IPS DF 6.9 (cell line): ENCODE measurements around the gene NAA11.

Experiments
- DNase-seq: peaks from one replicate; pipeline ENCODE4 v3.0.0-alpha.2; 2013; ENCODE audit warnings: low read depth, low spot score
- H3K27ac ChIP-seq: one replicate; pipeline ENCODE4 v1.5.1; 2013; ENCODE audit warnings: low read length, control low read depth
- H3K27me3 ChIP-seq: 2 replicates; pipeline ENCODE4 v1.6.1; 2013; ENCODE audit warnings: mild to moderate bottlenecking, low read length; ENCODE audit not compliant: control insufficient read depth, insufficient read depth
- H3K36me3 ChIP-seq: 2 replicates; pipeline ENCODE4 v1.6.1; 2013; ENCODE audit warnings: low read length; ENCODE audit not compliant: control insufficient read depth, insufficient read depth
- H3K4me1 ChIP-seq: 2 replicates; pipeline ENCODE4 v1.6.1; 2013; ENCODE audit warnings: low read length; ENCODE audit not compliant: control insufficient read depth, insufficient read depth
- H3K4me3 ChIP-seq: 2 replicates; pipeline ENCODE4 v1.5.1; 2013; ENCODE audit warnings: mild to moderate bottlenecking, low read length
- H3K9me3 ChIP-seq: 2 replicates; pipeline ENCODE4 v1.6.1; 2013; ENCODE audit warnings: low read length, inconsistent platforms; ENCODE audit not compliant: control insufficient read depth, insufficient read depth
- WGBS: extraction: QIAGEN DNeasy Blood & Tissue Kit; methylation state at CpG from one replicate; pipeline ENCODE4 v1.1.7; 2013; ENCODE audit warnings: mixed read lengths, missing lambda C conversion rate; ENCODE audit not compliant: insufficient read length, insufficient coverage; 5-methylcytosine and 5-hydroxymethylcytosine counted together

Gene NAA11

DNA sequence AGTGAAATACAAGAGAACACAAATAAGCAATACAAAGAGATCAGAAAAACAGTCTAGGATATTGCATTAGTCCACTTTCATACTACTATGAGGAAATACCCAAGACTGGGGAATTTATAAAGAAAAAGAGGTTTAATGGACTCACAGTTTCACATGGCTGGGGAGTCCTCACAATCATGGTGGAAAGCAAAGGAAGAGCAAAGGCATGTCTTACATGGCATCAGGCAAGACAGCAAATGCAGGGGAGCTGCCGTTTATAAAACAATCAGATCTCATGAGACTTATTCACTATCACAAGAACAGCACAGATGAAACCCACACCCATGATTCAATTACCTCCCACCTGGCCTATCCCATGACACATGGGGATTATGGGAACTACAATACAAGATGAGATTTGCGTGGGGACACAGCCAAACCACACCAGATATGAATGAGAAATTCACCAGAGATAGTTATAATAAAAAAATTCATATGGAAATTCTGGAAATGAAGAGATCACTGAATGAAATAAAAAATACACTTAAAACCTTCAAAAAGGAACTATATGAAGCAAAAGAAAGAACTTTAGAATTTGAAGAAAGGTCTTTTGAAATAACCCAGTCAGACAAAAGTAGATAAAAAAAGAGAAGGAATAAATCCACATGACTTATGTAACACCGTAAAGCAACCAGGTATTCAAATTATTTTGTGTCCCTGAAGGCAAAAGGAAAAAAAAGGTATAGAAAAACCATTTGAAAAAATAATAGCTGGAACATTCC lies 16.2 kb upstream of the NAA11 start:
- Histone ChIP-seq H3K4me1 (no peaks in the 10 kb centered on the region), H3K27me3 (no peaks in the 10 kb centered on the region), H3K9me3 (no peaks in the 10 kb centered on the region), H3K27ac (no peak overlapping the region), H3K36me3 (no peaks in the 10 kb centered on the region), H3K4me3 (no peak overlapping the region)
- no peak for DNase-seq
- WGBS = no CpG with 5 or more reads among the region's 3 CpGs

DNA sequence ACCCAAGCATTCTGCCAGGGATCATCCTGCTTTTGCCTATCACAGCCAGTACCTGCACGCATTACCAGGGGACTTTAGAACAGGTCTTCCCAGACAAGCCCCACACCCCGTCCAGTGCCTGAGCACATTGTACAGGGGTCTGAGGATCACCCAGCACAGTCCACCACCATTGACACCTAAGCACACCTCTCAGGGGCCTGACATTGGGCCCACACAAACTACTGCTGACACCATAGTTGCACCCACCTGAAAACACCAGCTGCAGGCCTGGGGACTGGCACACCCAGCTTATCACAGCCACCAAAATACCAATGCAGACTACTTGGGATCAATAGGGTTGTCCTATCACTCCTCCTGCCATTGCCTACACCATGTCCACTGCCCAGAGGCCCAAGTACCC lies 14.7 kb upstream of the NAA11 start:
- no peaks in the 10 kb centered on the region for H3K36me3 ChIP-seq
- no peaks in the 10 kb centered on the region for H3K27me3 ChIP-seq
- no peaks in the 10 kb centered on the region for H3K4me1 ChIP-seq
- H3K4me3 ChIP-seq = no peak overlapping the region
- no peak overlapping the region for H3K27ac ChIP-seq
- WGBS = no CpG with 5 or more reads among the region's 2 CpGs
- no peaks in the 10 kb centered on the region for H3K9me3 ChIP-seq
- DNase-seq = no peak

DNA sequence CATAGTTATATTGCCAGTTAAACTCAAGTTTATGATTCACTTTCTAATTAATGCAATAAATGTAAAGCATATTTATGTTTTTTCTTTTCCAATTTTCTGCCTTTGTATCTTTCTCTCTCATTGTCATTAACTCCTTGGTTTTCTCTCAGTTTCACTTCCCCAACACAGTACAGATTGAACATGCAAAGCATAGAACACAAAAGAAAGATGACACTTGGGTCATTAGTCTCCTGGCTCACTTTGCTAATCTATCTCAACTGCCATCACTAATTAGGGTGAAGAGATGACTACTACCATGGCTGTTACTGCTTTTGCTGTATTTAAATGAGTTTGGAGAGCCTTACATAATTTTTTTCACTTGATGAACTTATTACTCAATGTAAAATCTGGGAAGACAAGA lies 12.3 kb upstream of the NAA11 start:
- Histone ChIP-seq H3K9me3 (no peaks in the 10 kb centered on the region), H3K4me1 (no peaks in the 10 kb centered on the region), H3K36me3 (no peaks in the 10 kb centered on the region), H3K27ac (no peak overlapping the region), H3K4me3 (no peak overlapping the region), H3K27me3 (no peaks in the 10 kb centered on the region)
- DNase-seq = no peak

DNA sequence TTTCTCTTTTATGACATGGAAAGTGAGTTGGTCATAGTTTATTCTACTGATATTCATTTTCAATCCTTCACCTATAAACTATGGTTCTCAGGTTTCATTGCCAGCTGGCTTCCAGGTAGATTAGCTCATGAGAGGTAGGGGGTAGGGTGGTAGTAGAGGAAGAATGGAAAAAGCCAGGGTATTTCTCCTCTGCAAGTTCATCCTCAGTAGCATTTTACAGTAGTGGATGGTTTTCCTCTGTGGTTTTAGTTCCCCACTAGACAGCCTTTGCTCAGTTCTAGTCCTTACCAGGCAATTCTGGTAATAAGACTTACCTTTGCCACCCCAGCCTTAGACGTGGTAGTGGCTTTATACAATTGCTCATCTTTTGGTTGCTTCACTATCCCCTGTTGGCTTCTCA lies 8.9 kb upstream of the NAA11 start:
- Histone ChIP-seq H3K27me3 (no peaks in the 10 kb centered on the region), H3K36me3 (no peaks in the 10 kb centered on the region), H3K9me3 (no peaks in the 10 kb centered on the region), H3K4me1 (no peaks in the 10 kb centered on the region), H3K27ac (no peak overlapping the region), H3K4me3 (no peak overlapping the region)
- no peak for DNase-seq
- no CpG with 5 or more reads among the region's 1 CpG for WGBS

DNA sequence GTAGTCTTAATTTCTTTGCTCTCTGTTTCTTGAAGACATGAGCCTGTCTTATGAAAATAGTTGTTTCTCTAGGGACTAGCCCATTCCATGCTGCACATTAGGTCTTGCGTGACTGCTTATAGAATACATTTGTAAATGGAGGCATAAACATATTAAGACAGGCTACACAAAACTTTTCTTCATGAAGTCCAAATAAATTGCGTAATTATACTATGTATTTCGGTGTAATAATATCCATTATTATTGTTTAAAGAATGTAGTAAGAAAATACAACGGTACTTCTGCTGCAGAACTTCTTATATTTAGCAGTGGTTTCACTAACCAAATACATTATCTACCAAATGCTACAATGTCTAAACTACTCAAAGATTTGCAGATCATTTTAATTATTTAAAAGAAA lies 8.5 kb upstream of the NAA11 start:
- no peak overlapping the region for H3K27ac ChIP-seq
- no peaks in the 10 kb centered on the region for H3K9me3 ChIP-seq
- DNase-seq = no peak
- WGBS = no CpG with 5 or more reads among the region's 4 CpGs
- H3K27me3 ChIP-seq = no peaks in the 10 kb centered on the region
- no peaks in the 10 kb centered on the region for H3K4me1 ChIP-seq
- no peaks in the 10 kb centered on the region for H3K36me3 ChIP-seq
- H3K4me3 ChIP-seq = no peak overlapping the region

DNA sequence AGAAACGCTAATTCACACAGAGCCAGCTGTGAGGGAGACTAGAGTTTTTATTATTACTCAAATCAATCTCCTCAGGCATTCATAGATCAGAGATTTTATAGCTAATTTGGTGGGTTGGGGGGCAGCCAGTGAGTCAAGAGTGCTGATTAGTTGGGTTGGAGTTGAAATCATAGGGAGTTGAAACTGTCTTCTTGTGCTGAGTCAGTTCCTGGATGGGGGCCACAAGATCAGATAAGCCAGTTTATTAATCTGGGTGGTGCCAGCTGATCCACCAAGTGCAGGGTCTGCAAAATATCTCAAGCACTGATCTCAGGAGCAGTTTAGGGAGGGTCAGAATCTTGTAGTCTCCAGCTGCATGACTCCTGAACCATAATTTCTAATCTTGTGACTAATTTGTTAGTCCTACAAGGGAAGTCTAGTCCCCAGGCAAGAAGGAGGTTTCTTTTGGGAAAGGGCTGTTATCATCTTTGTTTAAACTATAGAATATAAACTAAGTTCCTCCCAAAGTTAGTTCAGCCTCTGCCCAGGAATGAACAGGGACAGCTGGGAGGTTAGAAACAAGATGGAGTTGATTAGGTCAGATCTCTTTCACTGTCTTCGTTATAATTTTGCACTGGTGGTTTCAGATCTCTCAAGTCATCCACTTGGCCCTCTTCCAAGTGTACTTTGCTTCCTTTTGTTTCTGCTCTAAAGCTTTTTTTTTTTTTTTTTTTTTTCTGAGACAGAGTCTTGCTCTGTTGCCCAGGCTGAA lies 5.4 kb upstream of the NAA11 start:
- H3K4me1 ChIP-seq = no peaks in the 10 kb centered on the region
- H3K27me3 ChIP-seq = no peaks in the 10 kb centered on the region
- no peaks in the 10 kb centered on the region for H3K36me3 ChIP-seq
- no peak overlapping the region for H3K27ac ChIP-seq
- H3K9me3 ChIP-seq = no peaks in the 10 kb centered on the region
- WGBS = no CpG with 5 or more reads among the region's 2 CpGs
- no peak overlapping the region for H3K4me3 ChIP-seq
- DNase-seq = no peak

- no CpG with 5 or more reads among the region's 2 CpGs for WGBS
- H3K36me3 ChIP-seq = no peaks in the 10 kb centered on the region
- H3K4me1 ChIP-seq = no peaks in the 10 kb centered on the region
- H3K4me3 ChIP-seq = no peak overlapping the region
- no peak for DNase-seq
- H3K9me3 ChIP-seq = no peaks in the 10 kb centered on the region
- H3K27me3 ChIP-seq = no peaks in the 10 kb centered on the region
- no peak overlapping the region for H3K27ac ChIP-seq
Observed at GRCh38 chr4:79330720-79331119, 4.9 kb upstream of the NAA11 start.

- Histone ChIP-seq H3K4me1 (no peaks in the 10 kb centered on the region), H3K36me3 (no peaks in the 10 kb centered on the region), H3K27me3 (no peaks in the 10 kb centered on the region), H3K4me3 (no peak overlapping the region), H3K9me3 (no peaks in the 10 kb centered on the region), H3K27ac (no peak overlapping the region)
- no CpG with 5 or more reads among the region's 12 CpGs for WGBS
- DNase-seq = no peak
Observed at GRCh38 chr4:79325436-79325835, 425 bp downstream of the NAA11 start.

- WGBS = no CpG with 5 or more reads among the region's 4 CpGs
- H3K9me3 ChIP-seq = no peaks in the 10 kb centered on the region
- H3K36me3 ChIP-seq = no peaks in the 10 kb centered on the region
- H3K27me3 ChIP-seq = no peaks in the 10 kb centered on the region
- H3K27ac ChIP-seq = no peak overlapping the region
- no peak for DNase-seq
- H3K4me3 ChIP-seq = no peak overlapping the region
- no peaks in the 10 kb centered on the region for H3K4me1 ChIP-seq
Observed at GRCh38 chr4:79319975-79320374, 5.9 kb downstream of the NAA11 start.

DNA sequence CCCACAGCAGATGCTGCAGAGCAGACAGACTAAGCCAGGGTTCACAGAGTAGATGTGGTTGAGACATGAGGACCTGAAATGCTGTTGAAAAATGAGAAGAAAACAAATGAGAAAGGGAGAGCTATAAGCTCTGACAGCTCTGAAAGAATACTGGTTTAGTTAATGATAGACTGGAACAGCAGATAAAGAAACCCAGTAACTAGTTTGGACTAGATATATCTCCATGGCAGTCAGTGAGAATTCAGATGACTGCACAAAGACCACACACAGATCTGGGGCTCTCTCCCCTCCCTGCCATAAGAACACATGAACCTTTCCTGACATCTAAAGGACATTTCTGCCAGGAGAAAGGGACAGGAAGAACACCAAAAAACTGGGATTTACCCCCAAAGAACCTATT lies 8.2 kb downstream of the NAA11 start:
- Histone ChIP-seq H3K4me3 (no peak overlapping the region), H3K27ac (no peak overlapping the region), H3K27me3 (no peaks in the 10 kb centered on the region), H3K9me3 (no peaks in the 10 kb centered on the region), H3K4me1 (no peaks in the 10 kb centered on the region), H3K36me3 (no peaks in the 10 kb centered on the region)
- DNase-seq = no peak

DNA sequence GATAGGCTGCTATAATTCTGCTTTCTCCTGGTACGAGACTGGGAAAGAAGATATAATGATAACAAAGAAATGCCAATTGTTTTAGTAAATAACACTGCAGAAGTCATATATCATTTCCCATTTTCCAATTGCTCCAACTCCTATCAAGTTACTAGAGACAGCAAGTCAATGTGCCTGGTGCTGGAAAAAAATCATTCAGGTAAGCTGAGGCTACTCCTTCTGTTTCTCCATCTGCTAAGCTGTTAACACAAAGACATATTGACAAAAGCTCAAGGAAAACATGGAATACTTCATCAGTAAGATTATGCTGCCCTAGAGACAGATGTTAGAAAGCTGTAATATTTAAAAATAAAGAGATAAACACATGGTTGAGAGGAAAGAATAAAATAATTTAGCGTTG lies 10.0 kb downstream of the NAA11 start:
- Histone ChIP-seq H3K27ac (no peak overlapping the region), H3K36me3 (no peaks in the 10 kb centered on the region), H3K4me1 (no peaks in the 10 kb centered on the region), H3K9me3 (no peaks in the 10 kb centered on the region), H3K4me3 (no peak overlapping the region), H3K27me3 (no peaks in the 10 kb centered on the region)
- WGBS = 100% methylated on average over 1 of the region's 2 CpGs
- no peak for DNase-seq
